AML-193 (cell line): ENCODE results near the gene HAND1.

Source experiments
- DNase-seq, 2 experiments: peaks; one replicate each; lab custom pipeline; 2025; lab: John Stamatoyannopoulos, UW

Gene HAND1

GRCh38 chr5:154456540-154456939 is 21.5 kb downstream of the HAND1 start:
- DNase-seq: no peak

- DNase-seq: no peak
These were observed 22.4 kb downstream of the HAND1 start for GRCh38 chr5:154455585-154455984.

- DNase-seq: no peak
These were observed 26.1 kb downstream of the HAND1 start for GRCh38 chr5:154451957-154452356.

GRCh38 chr5:154449786-154450185 is 28.2 kb downstream of the HAND1 start:
- no peak for DNase-seq

- no peak for DNase-seq
These were observed 30.8 kb downstream of the HAND1 start for GRCh38 chr5:154447089-154447725.

GRCh38 chr5:154446195-154447088 is 31.6 kb downstream of the HAND1 start:
- no peak for DNase-seq

GRCh38 chr5:154445422-154446194 is 32.4 kb downstream of the HAND1 start, which contains the start of gene SAP30L:
SAP30L (plus strand) TSS chr5:154445997; CDS start chr5:154446605, 608 bp downstream.
- DNase-seq: peak; percentile 85 to 89

GRCh38 chr5:154444556-154445421 is 33.2 kb downstream of the HAND1 start:
- peak; percentile 11 to 29 for DNase-seq

- no peak for DNase-seq
These were observed 35.2 kb downstream of the HAND1 start for GRCh38 chr5:154442801-154443200.

GRCh38 chr5:154440540-154440939 is 37.5 kb downstream of the HAND1 start:
- DNase-seq: no peak

GRCh38 chr5:154437281-154437965 is 40.6 kb downstream of the HAND1 start:
- no peak for DNase-seq

- no peak for DNase-seq
These were observed 42.8 kb downstream of the HAND1 start for GRCh38 chr5:154435226-154435625.

GRCh38 chr5:154430961-154431630 is 46.9 kb downstream of the HAND1 start:
- no peak for DNase-seq

GRCh38 chr5:154430466-154430865 is 47.6 kb downstream of the HAND1 start:
- no peak for DNase-seq

- DNase-seq: no peak
These were observed 48.7 kb downstream of the HAND1 start for GRCh38 chr5:154429341-154429740.

- DNase-seq: no peak
These were observed 49.8 kb downstream of the HAND1 start for GRCh38 chr5:154428208-154428607.
